ENCODE measurements around the gene RIMKLA.

The RIMKLA gene

GRCh38 chr1:42380586-42381279 lies at the start of gene RIMKLA:
RIMKLA (plus strand) TSS chr1:42380792; CDS start chr1:42380935, 143 bp downstream.
- no peak for DNase-seq

DNA sequence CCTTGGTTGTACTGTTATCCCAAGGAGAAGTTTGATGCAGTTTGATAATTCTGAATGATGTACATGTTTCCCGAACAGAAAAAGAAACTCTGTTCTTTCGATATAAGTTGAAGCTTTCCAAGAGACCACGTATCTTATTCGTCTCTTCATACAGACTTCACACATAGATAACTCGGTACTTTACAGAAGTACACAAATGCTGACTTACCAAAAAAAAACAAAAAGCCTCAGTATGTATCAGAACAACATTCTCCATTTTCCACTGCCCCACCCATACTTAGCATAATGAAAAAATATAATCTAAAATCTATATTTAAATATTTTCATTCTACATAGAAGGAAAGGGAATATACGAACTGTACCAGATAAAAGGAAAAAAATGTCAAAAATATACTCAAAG lies 47.7 kb upstream of the RIMKLA start:
- DNase-seq = no peak

DNA sequence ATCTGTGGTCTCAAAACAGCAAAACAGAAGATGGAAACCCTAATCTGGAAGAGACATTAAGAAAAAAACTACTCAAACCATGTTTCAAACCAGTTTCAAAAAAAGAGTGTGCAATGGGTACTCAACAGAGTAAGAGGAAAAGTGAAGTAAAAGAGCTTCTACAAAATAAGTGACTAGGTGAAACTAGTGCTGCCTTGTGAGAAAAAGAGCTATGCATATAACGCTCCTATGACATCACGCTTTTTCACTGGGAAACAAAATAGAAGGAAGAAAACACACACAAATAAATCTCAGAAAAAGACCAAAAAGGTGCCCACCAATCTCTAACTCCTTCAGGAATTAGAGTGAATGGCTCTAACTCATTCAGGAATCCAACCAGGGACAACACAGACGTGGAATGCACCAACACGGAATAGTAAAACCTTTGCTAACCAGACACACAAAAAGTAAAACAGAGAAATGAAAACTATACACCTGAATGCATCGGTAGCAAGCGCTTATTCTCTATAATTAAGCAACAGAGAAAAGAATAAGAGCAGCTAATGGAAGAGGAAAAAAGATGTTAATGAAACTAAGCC lies 46.8 kb upstream of the RIMKLA start:
- DNase-seq = no peak

GRCh38 chr1:42334240-42335049 lies 46.1 kb upstream of the RIMKLA start:
- DNase-seq = no peak

GRCh38 chr1:42335050-42335808 lies 45.4 kb upstream of the RIMKLA start, which contains the start of gene FOXJ3:
FOXJ3 (minus strand) TSS chr1:42335235; CDS start chr1:42311093, 24,142 bp downstream.
- DNase-seq = peak; percentile 54

DNA sequence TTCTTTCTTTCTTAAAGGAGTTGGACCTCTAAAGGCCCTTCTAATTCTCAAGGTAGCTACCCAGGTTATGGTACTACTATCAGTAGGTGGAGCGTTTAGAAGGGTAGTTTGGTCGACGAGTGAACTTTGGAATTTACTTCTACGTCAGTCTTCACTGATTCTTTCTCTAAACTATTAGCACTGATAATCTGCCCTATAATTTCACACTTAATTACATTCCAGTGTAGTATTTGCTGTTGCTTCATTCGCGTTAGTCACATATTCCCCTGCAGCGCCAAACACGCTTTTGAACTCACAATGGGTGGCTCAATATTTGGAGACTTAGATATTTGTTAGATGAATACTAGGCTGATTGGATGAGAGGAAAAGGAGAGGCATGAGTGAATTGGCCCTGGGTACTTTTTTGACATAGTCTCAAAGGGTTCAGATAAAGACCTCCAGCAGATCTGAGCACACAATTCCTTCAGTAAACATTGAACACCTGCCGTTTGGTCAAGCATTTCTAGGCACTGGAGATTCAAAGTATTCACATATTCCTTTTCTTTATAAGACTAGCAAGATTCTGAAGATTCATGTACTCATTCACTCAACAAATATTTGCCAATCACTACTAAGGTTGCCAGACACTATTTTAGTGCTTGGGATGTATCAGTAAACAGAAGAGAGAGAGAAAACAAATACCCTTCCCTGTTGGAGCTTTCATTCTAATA lies 44.6 kb upstream of the RIMKLA start:
- peak; percentile 22 for DNase-seq

GRCh38 chr1:42336978-42337377 lies 43.6 kb upstream of the RIMKLA start:
- DNase-seq = no peak

DNA sequence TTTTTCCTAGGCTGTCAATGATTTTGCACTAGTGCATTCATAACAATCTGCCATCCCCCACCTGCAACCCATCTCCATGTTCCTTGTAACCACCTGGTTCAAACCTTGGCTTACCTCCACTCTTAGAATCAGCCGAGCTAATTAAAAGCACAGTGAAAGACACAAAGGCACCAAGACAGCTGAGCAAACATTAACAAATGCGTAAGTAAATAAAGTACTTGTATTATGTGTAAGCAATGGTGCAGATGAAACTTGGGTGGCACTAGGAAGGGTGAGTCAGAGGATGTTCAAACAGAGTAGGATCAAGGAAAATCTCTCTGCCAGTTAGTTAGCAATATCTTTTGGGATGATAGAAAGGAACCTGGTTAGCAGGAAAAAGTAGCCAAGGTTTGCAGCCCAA lies 40.5 kb upstream of the RIMKLA start:
- DNase-seq = peak; percentile 98

GRCh38 chr1:42340901-42341300 lies 39.7 kb upstream of the RIMKLA start:
- DNase-seq = peak; percentile 70

DNA sequence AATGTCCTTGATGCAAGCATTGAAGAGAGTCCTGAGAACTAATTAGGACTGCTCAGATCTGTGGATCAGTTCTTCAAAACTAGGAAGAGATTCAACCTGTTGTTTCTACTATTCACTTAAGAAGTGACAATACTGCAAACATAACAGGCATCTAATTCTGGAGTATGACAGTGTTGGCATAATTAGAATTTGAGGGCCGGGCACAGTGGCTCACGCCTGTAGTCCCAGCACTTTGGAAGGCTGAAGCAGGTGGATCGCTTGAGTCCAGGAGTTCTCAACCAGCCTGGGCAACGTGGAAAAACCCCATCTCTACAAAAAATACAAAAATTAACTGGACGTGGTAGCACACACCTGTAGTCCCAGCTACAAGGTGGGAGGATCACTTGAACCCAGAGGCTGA lies 37.5 kb upstream of the RIMKLA start:
- DNase-seq = no peak

DNA sequence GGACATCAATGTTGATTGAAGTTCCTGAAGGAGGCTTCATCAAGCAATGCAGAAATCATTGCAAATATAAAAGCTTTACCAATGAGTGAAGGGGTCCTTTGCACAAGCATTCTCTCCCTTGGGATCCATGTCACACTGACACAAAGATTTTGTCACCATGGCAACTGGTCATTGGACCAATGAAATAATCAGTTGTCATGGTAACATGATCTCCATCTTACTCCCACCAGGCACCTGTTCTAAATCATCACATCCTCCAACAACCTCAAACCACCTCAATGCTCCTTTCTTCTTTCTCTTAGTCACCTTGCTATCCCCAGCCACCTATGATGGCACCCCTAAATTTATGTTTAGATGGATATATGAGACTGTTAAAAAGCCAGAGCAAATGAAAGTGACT lies 32.1 kb upstream of the RIMKLA start:
- DNase-seq = peak; percentile 26

DNA sequence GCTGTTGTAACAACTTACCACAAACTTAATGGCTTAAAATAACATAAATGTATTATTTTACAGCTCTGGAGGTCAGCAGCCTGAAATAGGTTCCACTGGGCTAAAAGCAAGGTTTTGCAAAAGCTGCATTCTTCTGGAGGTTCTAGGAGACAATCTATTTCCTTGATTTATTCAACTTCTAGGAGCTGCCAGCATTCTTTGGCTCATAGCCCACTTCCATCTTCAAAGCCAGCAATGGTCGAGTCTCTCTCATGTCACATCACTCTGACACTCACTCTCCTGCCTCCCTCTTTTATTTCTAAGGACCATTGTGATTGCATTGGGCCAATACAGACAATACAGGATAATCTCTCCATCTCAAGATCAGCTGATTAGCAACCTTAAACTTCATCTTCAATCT lies 30.5 kb upstream of the RIMKLA start:
- DNase-seq = no peak

DNA sequence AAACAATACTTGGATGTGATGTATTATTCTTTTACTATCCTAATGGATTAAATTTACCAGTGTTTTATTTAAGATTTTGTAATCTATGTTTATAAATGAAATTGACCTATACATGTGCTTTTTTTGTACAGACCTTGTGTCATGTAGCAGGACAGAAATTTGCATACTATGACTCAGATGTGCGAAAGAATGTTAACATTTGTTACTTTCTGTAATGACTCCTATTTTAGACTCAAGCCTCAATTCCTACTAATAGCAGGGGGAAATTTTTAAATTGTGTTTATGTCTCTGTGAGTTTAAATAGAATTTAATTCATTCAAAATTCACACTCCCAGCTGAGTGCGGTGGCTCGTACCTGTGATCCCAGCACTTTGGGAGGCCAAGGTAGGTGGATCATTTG lies 21.8 kb upstream of the RIMKLA start:
- no peak for DNase-seq

- no peak for DNase-seq
Measured at GRCh38 chr1:42359466-42359865, 21.1 kb upstream of the RIMKLA start.

GRCh38 chr1:42364089-42364488 lies 16.5 kb upstream of the RIMKLA start:
- no peak for DNase-seq

DNA sequence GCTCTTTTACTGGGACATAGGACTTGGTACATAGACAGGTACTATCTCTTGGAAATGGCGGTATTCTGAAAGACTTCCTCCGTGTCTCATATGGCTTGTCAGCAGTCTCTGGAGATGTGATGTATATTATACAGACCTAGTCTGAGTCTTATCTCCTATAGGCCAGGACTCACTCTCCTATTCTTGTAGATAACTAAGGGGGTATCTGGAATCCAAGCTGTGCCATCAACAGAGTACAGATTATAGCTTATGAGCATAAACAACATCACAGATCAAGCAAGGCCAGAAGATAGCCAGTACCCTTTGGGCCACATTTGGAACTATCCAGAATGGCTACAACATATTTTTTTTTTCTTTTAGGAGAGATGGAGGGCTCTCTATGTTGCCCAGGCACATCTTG lies 16.1 kb upstream of the RIMKLA start:
- DNase-seq = no peak

DNA sequence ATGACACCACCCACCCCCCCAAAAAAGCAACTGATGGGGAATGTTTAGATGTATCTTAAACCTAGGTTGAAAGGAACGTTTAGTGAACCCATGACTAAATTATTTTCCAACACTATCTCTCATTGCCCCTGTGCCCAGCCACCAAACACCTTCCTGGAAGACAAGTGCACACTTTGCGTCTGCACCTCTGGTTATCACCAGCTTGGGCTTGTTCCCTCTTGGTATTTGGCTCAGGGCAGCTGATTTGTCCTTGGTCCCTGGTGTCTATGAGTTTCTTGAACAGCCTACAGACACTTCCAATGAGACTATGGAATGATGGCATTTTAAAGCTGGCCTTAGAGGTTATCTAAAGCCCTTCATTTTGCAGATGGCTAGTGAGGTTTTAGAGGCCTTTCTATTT lies 15.5 kb upstream of the RIMKLA start:
- no peak for DNase-seq

DNA sequence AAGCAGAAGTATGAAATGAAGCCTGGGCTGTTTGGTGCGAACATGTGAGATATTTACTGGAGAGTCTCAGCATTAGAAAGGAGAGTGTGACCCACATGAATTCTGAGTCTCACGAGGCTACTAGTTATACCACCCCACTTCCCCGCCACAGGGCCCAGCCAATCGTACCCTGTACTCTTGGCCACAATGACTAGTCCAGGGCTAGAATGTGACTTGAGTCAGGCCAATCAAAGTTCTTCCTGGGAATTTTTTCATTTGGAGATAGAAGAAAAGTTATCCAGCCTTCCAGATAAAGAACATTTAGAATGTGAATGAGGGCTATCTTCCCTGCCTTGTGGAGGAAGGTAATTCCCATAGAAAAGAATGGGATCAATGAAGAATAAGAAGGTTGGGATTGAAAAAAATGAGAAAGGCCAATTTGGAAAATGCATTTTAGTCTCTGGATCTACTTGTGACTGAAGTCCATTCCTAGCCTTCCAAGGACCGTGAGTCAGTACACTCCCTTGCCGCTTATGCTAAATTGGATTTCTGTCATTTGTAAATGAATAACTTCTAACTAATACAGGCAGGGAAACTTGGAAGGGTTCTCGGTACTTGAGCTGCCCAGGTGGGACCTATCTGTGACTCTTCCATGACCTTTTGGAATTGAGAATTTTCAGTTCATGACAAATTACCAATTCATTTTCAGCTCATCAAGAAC lies 12.3 kb upstream of the RIMKLA start:
- DNase-seq = no peak

- DNase-seq = no peak
Measured at GRCh38 chr1:42369471-42369870, 11.1 kb upstream of the RIMKLA start.

- no peak for DNase-seq
Measured at GRCh38 chr1:42370876-42371549, 9.6 kb upstream of the RIMKLA start.

DNA sequence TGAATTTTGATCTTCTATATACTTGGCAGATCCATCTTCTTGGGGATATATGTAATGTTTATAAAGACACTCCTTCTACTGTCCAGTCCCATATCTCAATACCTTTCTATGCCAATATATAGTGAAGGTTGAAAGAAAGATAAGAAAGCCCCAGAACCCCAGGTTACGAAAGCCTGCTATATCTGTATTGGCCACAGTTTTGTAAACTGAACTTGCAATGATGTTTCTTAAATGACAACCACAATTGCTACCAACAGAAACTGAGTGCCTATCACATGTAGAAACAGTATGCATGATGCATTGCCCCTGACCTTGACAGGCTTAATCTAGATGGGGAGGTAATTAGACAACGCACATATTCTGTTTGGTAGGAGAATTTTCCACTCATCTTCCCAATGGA lies 7.8 kb upstream of the RIMKLA start:
- DNase-seq = no peak
